Left ventricle myocardium inferior (tissue), 1 donor: ENCODE measurements around the gene MN1. TPM values are rescaled to one million over a fixed set of nuclear protein-coding genes. Genes with fewer than 3 reads are reported as not detected.

ENCODE experiments used
- DNase-seq: peaks from one replicate; pipeline ENCODE4 v3.0.0-alpha.2; 2020
- H3K27ac ChIP-seq: fragments of 200-600 bp; replicated peaks from 2 replicates; pipeline ENCODE4 v1.8.0; 2021
- H3K27me3 ChIP-seq: fragments of 200-600 bp; 2 replicates; pipeline ENCODE4 v1.8.0; 2021; ENCODE audit warnings: low read depth
- H3K36me3 ChIP-seq: fragments of 200-600 bp; 2 replicates; pipeline ENCODE4 v1.8.0; 2021
- H3K4me1 ChIP-seq: fragments of 200-600 bp; 2 replicates; pipeline ENCODE4 v1.8.0; 2021
- H3K4me3 ChIP-seq: fragments of 200-600 bp; 2 replicates; pipeline ENCODE4 v1.8.0; 2021; ENCODE audit warnings: mild to moderate bottlenecking, moderate library complexity
- H3K9me3 ChIP-seq: fragments of 200-600 bp; replicated peaks from 2 replicates; pipeline ENCODE4 v1.8.0; 2021
- CTCF ChIP-seq: fragments of 200-600 bp; IDR thresholded peaks from 2 replicates; pipeline ENCODE4 v1.8.0; 2021; ENCODE audit warnings: antibody characterized with exemption, mild to moderate bottlenecking, borderline replicate concordance
- intact Hi-C: fragments of 100-400 bp; cut with micrococcal nuclease; formaldehyde crosslinking; loops from one replicate; pipeline ENCODE4 v1.11.0; 2022
- total RNA-seq: library from RNA; stranded (reverse); fragmentation: NEBNext Ultra II Directional; extraction: Animal tissue kit (Norgen Biotek cat#: 25700); gene quantifications from one replicate; pipeline ENCODE4 v1.2.1, GENCODE V29; 2021
- donor health status: DM: no; HTN: yes; CAD: no; lungs with severe emphysema.

The MN1 gene
- total RNA-seq, 1 donor from 2014 or later: 7.7 TPM

GRCh38 chr22:27737521-27737920 is 64.0 kb downstream of the MN1 start:
- no peak overlapping the region for H3K27ac ChIP-seq
- TF ChIP-seq CTCF: no peak
- no peak for DNase-seq
- no peaks in the 10 kb centered on the region for H3K4me1 ChIP-seq
- intact Hi-C loops: no loop called here
- no peaks in the 10 kb centered on the region for H3K36me3 ChIP-seq
- peaks cover 26% of the 10 kb centered on the region for H3K9me3 ChIP-seq
- H3K27me3 ChIP-seq: no peaks in the 10 kb centered on the region
- H3K4me3 ChIP-seq: no peak overlapping the region

GRCh38 chr22:27734066-27734465 is 67.5 kb downstream of the MN1 start:
- intact Hi-C loops: no loop called here

GRCh38 chr22:27732841-27733240 is 68.7 kb downstream of the MN1 start:
- intact Hi-C loops: no loop called here
- no peak for TF ChIP-seq CTCF
- no peak for DNase-seq
- no peaks in the 10 kb centered on the region for H3K27me3 ChIP-seq
- H3K36me3 ChIP-seq: no peaks in the 10 kb centered on the region
- no peak overlapping the region for H3K4me3 ChIP-seq
- peaks cover 4% of the 10 kb centered on the region for H3K4me1 ChIP-seq
- H3K27ac ChIP-seq: no peak overlapping the region
- peaks cover 12% of the 10 kb centered on the region for H3K9me3 ChIP-seq

More at GRCh38 chr22:27734066-27734465, 67.5 kb downstream of the MN1 start:
- no peak overlapping the region for H3K4me3 ChIP-seq
- no peak for DNase-seq
- H3K27ac ChIP-seq: no peak overlapping the region
- H3K9me3 ChIP-seq: peaks cover 17% of the 10 kb centered on the region
- no peaks in the 10 kb centered on the region for H3K36me3 ChIP-seq
- TF ChIP-seq CTCF: no peak
- H3K27me3 ChIP-seq: no peaks in the 10 kb centered on the region
- no peaks in the 10 kb centered on the region for H3K4me1 ChIP-seq

GRCh38 chr22:27732391-27732790 is 69.2 kb downstream of the MN1 start:
- Histone ChIP-seq H3K4me1 (peaks cover 9% of the 10 kb centered on the region), H3K9me3 (peaks cover 8% of the 10 kb centered on the region), H3K27me3 (no peaks in the 10 kb centered on the region), H3K36me3 (no peaks in the 10 kb centered on the region), H3K4me3 (no peak overlapping the region), H3K27ac (no peak overlapping the region)
- no peak for TF ChIP-seq CTCF
- DNase-seq: no peak
- intact Hi-C loops: no loop called here

GRCh38 chr22:27731621-27732020 is 69.9 kb downstream of the MN1 start:
- no peaks in the 10 kb centered on the region for H3K27me3 ChIP-seq
- H3K4me1 ChIP-seq: peaks cover 16% of the 10 kb centered on the region
- H3K9me3 ChIP-seq: no peaks in the 10 kb centered on the region
- no peak overlapping the region for H3K4me3 ChIP-seq
- no peak overlapping the region for H3K27ac ChIP-seq
- intact Hi-C loops: no loop called here
- no peak for TF ChIP-seq CTCF
- H3K36me3 ChIP-seq: no peaks in the 10 kb centered on the region
- DNase-seq: no peak
